ENCODE data around the gene SERINC4. TPM values are rescaled to one million over a fixed set of nuclear protein-coding genes. Genes with fewer than 3 reads are reported as not detected.

SERINC4 gene
- total RNA-seq, 4 donors from 2014 or later = 0.62 TPM; not detected in 3

DNA sequence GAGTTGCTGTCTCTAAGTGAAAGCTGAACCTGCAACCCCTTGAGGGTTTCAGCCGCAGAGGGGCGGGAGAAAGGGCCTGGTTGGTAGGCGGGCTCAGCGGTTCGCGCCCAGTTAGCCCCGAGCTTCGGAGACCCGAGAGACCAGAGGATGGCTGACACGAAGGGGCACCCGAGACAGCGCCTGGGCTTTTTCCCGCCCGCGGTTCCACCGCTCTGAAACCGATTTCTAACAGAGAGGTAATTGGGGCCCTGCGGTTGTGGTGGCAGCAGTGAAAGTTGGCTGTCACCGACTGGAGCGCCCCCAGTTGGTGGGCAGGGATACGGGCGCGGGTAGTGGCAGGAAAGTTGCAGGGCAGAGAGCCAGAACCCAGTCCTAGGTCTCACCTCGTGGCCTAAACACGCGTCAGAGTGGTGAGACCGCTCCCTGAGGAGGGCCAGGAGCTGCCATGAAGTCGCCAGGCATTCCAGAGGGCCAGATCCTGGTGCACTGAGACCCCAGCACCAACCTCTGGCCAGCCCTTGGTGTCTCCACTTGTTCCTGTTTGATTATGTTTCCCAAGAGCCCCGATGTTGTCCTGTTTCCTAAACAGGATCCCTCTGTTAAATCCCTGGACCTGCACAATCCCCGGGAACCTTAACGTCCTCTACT, 22.6 kb downstream of the SERINC4 start:
- peak; percentile 91 to 93 for DNase-seq (ENCODE audit: low spot score in 2 of 2)
- H3K9me3 ChIP-seq = no peaks in the 10 kb centered on the region

DNA sequence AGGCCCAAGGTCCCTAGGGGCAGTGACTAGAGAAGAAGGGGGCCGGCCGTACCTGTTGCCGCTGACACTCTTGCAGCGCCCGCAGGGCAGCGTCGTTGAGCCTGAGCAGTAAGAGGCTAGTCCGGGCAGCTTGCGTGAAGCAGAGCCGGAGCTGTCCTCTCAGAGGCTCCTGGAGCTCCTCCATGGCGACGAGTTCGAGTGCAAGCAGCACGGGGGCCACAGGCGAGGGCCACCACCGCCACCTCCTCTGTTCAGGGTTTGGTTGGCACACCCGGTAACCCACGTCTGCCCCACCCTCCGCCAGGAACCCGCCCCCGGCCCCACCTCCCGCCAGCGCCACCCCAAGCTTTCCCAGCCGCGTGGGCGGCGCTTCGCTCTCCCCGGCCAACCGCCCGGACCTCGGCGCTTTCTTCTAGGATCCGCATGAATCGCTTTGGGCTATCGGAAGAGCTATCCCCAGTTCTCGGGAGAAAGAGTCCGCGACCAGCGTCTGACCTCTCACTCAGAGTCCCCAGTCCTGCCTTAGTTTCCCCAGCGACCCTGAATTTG, 23.2 kb downstream of the SERINC4 start, which contains the start of gene ELL3:
TSS of gene ELL3 (minus strand) at position 249 of the 549 bp plus-strand sequence. CDS start at position 184, 65 bp downstream.
- peaks cover 37% of the 10 kb centered on the region for H3K4me1 ChIP-seq
- DNase-seq (ENCODE audit: low spot score in 2 of 2) = peak; percentile 88
- TF ChIP-seq POLR2AphosphoS5 (IDR thresholded peaks at IDR 0.05) (no peak), EP300 (IDR thresholded peaks at IDR 0.05) (no peak), POLR2A (IDR thresholded peaks at IDR 0.05) (no peak)
- TF ChIP-seq, protein P1, sequence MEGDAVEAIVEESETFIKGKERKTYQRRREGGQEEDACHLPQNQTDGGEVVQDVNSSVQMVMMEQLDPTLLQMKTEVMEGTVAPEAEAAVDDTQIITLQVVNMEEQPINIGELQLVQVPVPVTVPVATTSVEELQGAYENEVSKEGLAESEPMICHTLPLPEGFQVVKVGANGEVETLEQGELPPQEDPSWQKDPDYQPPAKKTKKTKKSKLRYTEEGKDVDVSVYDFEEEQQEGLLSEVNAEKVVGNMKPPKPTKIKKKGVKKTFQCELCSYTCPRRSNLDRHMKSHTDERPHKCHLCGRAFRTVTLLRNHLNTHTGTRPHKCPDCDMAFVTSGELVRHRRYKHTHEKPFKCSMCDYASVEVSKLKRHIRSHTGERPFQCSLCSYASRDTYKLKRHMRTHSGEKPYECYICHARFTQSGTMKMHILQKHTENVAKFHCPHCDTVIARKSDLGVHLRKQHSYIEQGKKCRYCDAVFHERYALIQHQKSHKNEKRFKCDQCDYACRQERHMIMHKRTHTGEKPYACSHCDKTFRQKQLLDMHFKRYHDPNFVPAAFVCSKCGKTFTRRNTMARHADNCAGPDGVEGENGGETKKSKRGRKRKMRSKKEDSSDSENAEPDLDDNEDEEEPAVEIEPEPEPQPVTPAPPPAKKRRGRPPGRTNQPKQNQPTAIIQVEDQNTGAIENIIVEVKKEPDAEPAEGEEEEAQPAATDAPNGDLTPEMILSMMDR (IDR thresholded peaks at IDR 0.05) = no peak
- H3K4me3 ChIP-seq = peak within 1 kb of the TSS; percentile 65
- WGBS = 2% methylated on average over 22 of the region's 41 CpGs
- H3K27ac ChIP-seq = peak within 1 kb of the TSS; percentile 89
- peaks cover 17% of the 10 kb centered on the region for H3K36me3 ChIP-seq
- H3K27me3 ChIP-seq = no peaks in the 10 kb centered on the region
- H3K9me3 ChIP-seq = no peaks in the 10 kb centered on the region

More for the DNA sequence above, 22.6 kb downstream of the SERINC4 start:
- Histone ChIP-seq H3K4me1 (peaks cover 31% of the 10 kb centered on the region), H3K27ac (peak overlapping the region; percentile 89), H3K4me3 (peak overlapping the region; percentile 65), H3K36me3 (peaks cover 16% of the 10 kb centered on the region), H3K27me3 (no peaks in the 10 kb centered on the region)
- 3% methylated on average over 14 of the region's 31 CpGs for WGBS
- TF ChIP-seq POLR2AphosphoS5 (IDR thresholded peaks at IDR 0.05) (peak in 1 of 3 donors; percentile 41), EP300 (IDR thresholded peaks at IDR 0.05) (no peak), POLR2A (IDR thresholded peaks at IDR 0.05) (no peak)
- TF ChIP-seq, protein P1 (IDR thresholded peaks at IDR 0.05) = peak; percentile 63 to 86

DNA sequence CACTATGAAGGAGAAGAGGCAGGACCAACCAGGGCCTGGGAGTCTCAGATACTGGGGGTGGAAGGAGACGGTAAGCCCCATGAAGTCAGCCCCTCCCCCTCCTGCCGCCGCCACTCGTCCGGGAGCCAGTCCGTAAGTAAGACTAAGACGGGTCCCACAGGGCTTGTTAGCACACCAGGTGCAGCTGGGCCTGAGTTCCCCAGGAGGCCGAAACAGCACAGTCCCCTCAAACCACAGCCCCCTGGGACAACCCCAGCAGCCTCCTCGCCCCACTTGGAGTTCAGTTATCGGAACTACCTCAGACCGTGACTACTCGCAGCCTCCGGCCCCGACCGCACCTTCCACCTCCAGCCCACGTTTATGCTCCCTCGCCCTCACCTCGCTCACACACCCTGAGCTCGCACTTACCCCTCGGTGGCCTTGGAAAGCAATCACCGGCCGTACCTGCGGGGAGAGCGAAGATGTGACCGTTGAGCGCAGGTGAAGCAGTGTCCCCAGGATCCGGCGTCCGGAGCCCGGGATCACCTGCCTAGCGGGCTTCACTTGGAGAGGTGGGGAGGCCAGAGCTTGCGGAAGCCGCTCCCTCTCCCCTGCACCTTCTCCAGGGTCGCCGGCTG, 23.8 kb downstream of the SERINC4 start:
- H3K27me3 ChIP-seq = no peaks in the 10 kb centered on the region
- 23% methylated on average over 34 of the region's 35 CpGs for WGBS
- H3K36me3 ChIP-seq = peaks cover 23% of the 10 kb centered on the region
- peak overlapping the region; percentile 89 for H3K27ac ChIP-seq
- peaks cover 43% of the 10 kb centered on the region for H3K4me1 ChIP-seq
- H3K9me3 ChIP-seq = no peaks in the 10 kb centered on the region
- TF ChIP-seq, protein P1 (IDR thresholded peaks at IDR 0.05) = no peak
- TF ChIP-seq POLR2AphosphoS5 (IDR thresholded peaks at IDR 0.05) (no peak), POLR2A (IDR thresholded peaks at IDR 0.05) (no peak), EP300 (IDR thresholded peaks at IDR 0.05) (no peak)
- DNase-seq (ENCODE audit: low spot score in 2 of 2) = no peak
- H3K4me3 ChIP-seq = peak overlapping the region; percentile 65

DNA sequence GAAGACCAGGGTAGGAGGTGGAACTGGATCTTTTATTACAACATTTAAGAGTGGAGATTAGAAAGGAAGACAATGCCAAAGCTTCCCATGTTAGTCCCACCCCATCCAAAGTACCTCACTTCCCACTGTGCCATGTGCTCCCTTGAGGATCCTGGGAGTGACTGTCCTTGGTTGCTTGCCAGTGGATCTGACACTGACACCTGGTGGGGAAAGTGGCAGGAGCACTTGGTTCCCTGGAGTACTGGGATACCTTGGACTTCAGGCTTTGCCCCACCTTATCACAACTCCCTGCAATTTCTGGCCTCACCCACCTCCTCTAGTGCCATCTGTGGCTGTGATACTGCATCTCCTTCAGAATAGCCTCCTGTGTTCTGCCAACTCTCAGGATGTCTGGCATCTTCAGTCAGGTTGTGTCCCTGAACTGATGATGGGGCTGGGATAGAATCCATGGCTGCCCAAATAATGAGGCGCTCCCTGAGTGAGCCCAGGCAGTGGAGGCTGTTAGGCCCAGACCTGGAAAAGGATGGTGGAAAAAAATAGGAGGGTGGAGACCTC, 24.5 kb downstream of the SERINC4 start:
- Histone ChIP-seq H3K27ac (peak overlapping the region; percentile 89), H3K27me3 (no peaks in the 10 kb centered on the region), H3K4me3 (peak overlapping the region; percentile 65), H3K4me1 (peaks cover 46% of the 10 kb centered on the region), H3K9me3 (no peaks in the 10 kb centered on the region), H3K36me3 (peaks cover 31% of the 10 kb centered on the region)
- peak in 1 of 2 donors; percentile 76 for DNase-seq (ENCODE audit: low spot score in 2 of 2)
- 88% methylated on average over 1 of the region's 1 CpG for WGBS
- TF ChIP-seq EP300 (IDR thresholded peaks at IDR 0.05) = no peak
- no peak for TF ChIP-seq POLR2A (IDR thresholded peaks at IDR 0.05)
- TF ChIP-seq, protein P1 (IDR thresholded peaks at IDR 0.05) = peak; percentile 6 to 46

DNA sequence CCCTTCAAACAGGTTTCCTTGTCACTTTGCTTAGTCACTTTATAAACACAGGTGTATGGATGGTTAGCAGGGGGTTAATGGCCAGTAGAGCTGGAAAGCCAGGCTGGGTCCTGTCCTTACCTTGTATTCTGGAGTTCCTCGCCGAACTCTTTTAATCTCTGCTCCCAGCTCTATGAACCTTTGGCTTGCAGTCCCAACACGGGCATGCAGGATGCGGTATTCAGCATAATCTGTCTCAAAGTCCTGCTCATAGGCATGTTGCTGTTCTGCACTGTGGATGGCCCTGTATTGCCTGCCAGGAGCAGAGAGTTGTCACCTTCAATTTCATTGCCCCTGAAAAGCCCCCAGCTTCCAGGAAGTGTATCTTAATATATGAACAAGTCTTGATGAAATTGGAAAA, 26.0 kb downstream of the SERINC4 start:
- TF ChIP-seq POLR2AphosphoS5 (IDR thresholded peaks at IDR 0.05) (no peak), POLR2A (IDR thresholded peaks at IDR 0.05) (no peak), EP300 (IDR thresholded peaks at IDR 0.05) (no peak)
- TF ChIP-seq, protein P1 (IDR thresholded peaks at IDR 0.05) = no peak
- Histone ChIP-seq H3K4me3 (no peak overlapping the region), H3K9me3 (no peaks in the 10 kb centered on the region), H3K4me1 (peaks cover 46% of the 10 kb centered on the region), H3K27me3 (no peaks in the 10 kb centered on the region), H3K27ac (no peak overlapping the region), H3K36me3 (peaks cover 38% of the 10 kb centered on the region)
- DNase-seq (ENCODE audit: low spot score in 2 of 2) = no peak
- WGBS = 80% methylated on average over 4 of the region's 4 CpGs
